ENCODE data around the gene PLXNA4.

The PLXNA4 gene

DNA sequence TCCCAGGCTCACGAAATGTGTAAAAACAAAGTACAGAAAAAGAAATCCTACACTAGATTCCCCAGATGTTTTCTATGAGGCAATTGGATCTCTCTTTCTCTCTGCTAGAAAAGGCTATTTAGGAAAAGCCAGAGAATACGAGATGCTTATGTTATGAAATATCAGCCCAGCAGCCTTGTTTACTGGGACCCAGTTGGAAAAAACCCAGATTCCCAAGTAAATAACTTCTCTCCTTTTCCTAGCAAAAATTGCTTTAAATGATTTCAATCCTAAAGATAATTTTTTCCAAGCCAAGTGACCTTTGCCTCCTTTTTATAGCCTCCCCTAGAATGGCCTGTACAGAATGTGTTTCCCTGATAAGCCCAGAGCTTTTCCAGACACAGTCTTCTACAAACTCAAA is 199.3 kb downstream of the PLXNA4 start:
- Histone ChIP-seq H3K79me2 (ENCODE audit: control insufficient read depth, insufficient read depth, low read length, unreplicated experiment) (no peaks in the 10 kb centered on the region), H3K4me1 (ENCODE audit: control insufficient read depth, insufficient read depth, low read length, unreplicated experiment) (no peaks in the 10 kb centered on the region), H2AFZ (ENCODE audit: low read length, unreplicated experiment) (no peak overlapping the region), H3K27me3 (ENCODE audit: insufficient read depth, low read length) (0 out of 2 replicates have a peak, but pooled peaks cover 7% of the 10 kb centered on the region), H3K4me3 (ENCODE audit: low read depth, low read length) (no peak overlapping the region), H3K36me3 (ENCODE audit: insufficient read depth, low read length) (no peaks in the 10 kb centered on the region), H3K27ac (ENCODE audit: low read depth, low read length) (no peak overlapping the region)

DNA sequence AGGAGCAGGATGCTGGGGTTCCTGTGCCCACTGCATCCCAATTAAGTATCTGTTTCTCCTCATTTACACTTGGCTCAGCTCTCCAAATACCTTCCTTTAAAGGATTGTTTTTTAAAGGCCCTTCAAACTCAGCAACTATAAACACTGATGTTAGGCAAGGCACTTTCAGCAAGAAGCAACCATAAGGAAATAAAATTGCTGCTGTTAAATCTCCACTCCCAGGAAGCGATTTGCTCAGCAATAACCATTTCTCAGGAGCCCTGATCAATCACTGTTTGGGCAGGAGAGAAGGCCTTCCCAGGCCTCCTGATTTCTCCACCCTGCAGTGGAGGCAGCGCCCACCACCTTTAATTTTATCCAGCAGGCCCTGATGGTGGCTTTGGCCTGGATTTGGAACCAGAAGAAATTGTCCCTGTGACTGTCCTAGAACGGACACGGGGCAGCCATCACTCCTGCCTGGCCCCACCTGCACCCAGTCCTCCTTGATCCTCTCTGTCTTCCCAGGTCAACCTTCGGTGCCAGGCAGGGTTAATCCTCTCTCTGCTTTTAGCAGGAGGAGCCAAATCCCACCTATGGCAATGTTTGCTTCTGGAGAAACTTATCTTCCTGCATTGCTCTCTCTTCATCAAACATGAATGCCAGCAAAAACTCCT is 199.8 kb downstream of the PLXNA4 start:
- no peak overlapping the region for H3K4me3 ChIP-seq (ENCODE audit: low read depth, low read length)

DNA sequence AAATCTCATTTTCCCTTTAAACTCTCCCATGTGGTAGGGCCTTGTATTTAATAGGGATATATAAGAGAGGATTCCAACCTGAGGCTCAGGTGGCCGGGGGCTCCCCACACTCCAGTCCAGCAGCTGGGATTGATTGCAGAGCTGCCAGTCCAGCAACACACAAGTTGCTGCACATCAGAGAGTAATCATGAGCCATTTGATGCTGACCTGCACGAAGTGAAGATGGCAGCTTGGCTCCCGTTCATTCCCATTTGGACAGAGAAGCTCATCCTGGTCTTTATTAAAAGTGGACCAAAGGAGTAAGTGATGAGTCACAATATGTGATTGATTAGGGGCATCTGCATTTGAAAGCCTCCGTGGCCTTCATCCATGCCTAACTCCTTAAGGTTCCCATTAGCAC is 202.4 kb downstream of the PLXNA4 start:
- no peak overlapping the region for H3K27ac ChIP-seq (ENCODE audit: low read depth, low read length)
- no peaks in the 10 kb centered on the region for H3K79me2 ChIP-seq (ENCODE audit: control insufficient read depth, insufficient read depth, low read length, unreplicated experiment)
- H2AFZ ChIP-seq (ENCODE audit: low read length, unreplicated experiment) = no peak overlapping the region
- H3K4me1 ChIP-seq (ENCODE audit: control insufficient read depth, insufficient read depth, low read length, unreplicated experiment) = no peaks in the 10 kb centered on the region
- H3K36me3 ChIP-seq (ENCODE audit: insufficient read depth, low read length) = no peaks in the 10 kb centered on the region
- H3K27me3 ChIP-seq (ENCODE audit: insufficient read depth, low read length) = no peaks in the 10 kb centered on the region
- no peak overlapping the region for H3K4me3 ChIP-seq (ENCODE audit: low read depth, low read length)

More for the DNA sequence above, 199.8 kb downstream of the PLXNA4 start:
- Histone ChIP-seq H3K4me1 (ENCODE audit: control insufficient read depth, insufficient read depth, low read length, unreplicated experiment) (no peaks in the 10 kb centered on the region), H3K27me3 (ENCODE audit: insufficient read depth, low read length) (0 out of 2 replicates have a peak, but pooled peaks cover 4% of the 10 kb centered on the region), H2AFZ (ENCODE audit: low read length, unreplicated experiment) (no peak overlapping the region), H3K36me3 (ENCODE audit: insufficient read depth, low read length) (no peaks in the 10 kb centered on the region), H3K79me2 (ENCODE audit: control insufficient read depth, insufficient read depth, low read length, unreplicated experiment) (no peaks in the 10 kb centered on the region), H3K27ac (ENCODE audit: low read depth, low read length) (no peak overlapping the region)

DNA sequence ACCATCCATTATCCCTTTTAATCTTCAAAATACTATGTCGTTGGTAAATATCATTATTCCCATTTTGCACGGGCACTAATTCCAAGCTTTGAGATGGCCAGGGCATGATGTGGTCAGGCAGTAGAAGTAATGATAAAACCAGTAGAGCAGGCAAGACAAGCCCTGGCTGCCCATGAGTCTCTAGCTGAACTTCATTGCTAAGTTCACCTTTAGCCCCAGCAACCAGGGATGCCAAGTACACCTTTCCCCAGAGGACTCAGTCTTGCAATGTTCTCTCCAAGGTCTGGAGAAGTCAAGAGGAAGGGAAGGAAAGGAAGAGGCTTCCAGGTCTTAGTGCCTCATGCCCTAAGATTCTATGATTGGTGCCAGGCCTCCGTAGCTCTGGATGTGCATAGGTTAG is 203.2 kb downstream of the PLXNA4 start:
- Histone ChIP-seq H3K27me3 (ENCODE audit: insufficient read depth, low read length) (no peaks in the 10 kb centered on the region), H3K79me2 (ENCODE audit: control insufficient read depth, insufficient read depth, low read length, unreplicated experiment) (no peaks in the 10 kb centered on the region), H3K36me3 (ENCODE audit: insufficient read depth, low read length) (no peaks in the 10 kb centered on the region)

DNA sequence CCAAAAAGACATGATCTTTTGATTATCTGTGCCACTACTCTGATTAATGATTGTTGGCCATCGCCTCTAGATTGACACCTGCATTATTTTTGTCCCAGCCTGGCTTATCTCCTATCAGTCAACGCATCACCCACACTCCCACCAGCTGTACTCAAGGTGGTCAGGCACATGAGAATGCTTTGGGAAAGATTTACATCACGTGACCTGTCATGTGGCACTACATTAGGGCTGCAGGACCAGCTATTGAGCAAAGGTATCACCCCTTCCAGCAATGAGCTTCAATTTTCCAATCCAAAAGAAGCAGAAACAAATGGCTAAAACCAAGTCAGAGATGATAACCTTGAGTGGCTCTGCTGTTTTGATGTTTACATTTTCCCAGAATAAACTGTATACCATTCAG is 204.3 kb downstream of the PLXNA4 start:
- H3K79me2 ChIP-seq (ENCODE audit: control insufficient read depth, insufficient read depth, low read length, unreplicated experiment) = no peaks in the 10 kb centered on the region
- no peaks in the 10 kb centered on the region for H3K4me1 ChIP-seq (ENCODE audit: control insufficient read depth, insufficient read depth, low read length, unreplicated experiment)
- H3K4me3 ChIP-seq (ENCODE audit: low read depth, low read length) = no peak overlapping the region
- H2AFZ ChIP-seq (ENCODE audit: low read length, unreplicated experiment) = no peak overlapping the region
- H3K27ac ChIP-seq (ENCODE audit: low read depth, low read length) = no peak overlapping the region
- H3K36me3 ChIP-seq (ENCODE audit: insufficient read depth, low read length) = no peaks in the 10 kb centered on the region
- no peaks in the 10 kb centered on the region for H3K27me3 ChIP-seq (ENCODE audit: insufficient read depth, low read length)

More for the DNA sequence above, 203.2 kb downstream of the PLXNA4 start:
- Histone ChIP-seq H2AFZ (ENCODE audit: low read length, unreplicated experiment) (no peak overlapping the region), H3K27ac (ENCODE audit: low read depth, low read length) (no peak overlapping the region), H3K4me3 (ENCODE audit: low read depth, low read length) (no peak overlapping the region), H3K4me1 (ENCODE audit: control insufficient read depth, insufficient read depth, low read length, unreplicated experiment) (no peaks in the 10 kb centered on the region)

DNA sequence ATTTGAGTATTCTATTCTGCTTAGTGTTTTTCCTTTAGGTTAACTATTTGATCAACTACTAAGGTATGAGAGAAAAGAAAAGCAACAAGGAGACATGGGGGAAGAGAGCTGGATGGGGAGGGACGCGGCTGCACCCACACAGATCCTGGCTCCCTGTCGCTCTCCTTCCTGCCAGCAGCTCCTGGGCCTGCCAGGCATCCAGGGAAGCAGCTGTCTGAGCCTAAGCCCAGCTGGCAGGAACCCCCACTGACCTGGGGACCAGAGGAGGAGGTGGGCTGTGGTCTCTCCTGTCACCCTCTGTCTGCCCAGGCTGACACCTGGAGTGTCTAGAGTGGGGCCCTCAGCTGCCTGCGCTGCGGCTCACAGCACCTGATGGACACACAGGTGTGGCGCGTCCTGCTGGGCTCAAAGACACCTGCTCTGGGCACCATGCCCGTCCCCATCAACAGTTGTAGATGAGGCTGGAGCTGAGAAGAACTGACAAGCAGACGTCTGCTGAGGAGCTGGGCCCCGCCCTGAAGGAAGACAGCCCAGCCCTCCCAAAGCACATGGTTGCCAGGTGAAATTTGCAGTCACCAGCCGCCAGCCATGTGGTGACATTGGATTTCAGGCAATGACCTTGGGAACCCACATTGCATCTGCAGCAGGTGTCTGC is 207.9 kb downstream of the PLXNA4 start:
- Histone ChIP-seq H3K27me3 (ENCODE audit: insufficient read depth, low read length) (no peaks in the 10 kb centered on the region), H3K27ac (ENCODE audit: low read depth, low read length) (no peak overlapping the region), H3K36me3 (ENCODE audit: insufficient read depth, low read length) (no peaks in the 10 kb centered on the region), H3K79me2 (ENCODE audit: control insufficient read depth, insufficient read depth, low read length, unreplicated experiment) (no peaks in the 10 kb centered on the region), H2AFZ (ENCODE audit: low read length, unreplicated experiment) (no peak overlapping the region), H3K4me3 (ENCODE audit: low read depth, low read length) (no peak overlapping the region), H3K4me1 (ENCODE audit: control insufficient read depth, insufficient read depth, low read length, unreplicated experiment) (no peaks in the 10 kb centered on the region)

DNA sequence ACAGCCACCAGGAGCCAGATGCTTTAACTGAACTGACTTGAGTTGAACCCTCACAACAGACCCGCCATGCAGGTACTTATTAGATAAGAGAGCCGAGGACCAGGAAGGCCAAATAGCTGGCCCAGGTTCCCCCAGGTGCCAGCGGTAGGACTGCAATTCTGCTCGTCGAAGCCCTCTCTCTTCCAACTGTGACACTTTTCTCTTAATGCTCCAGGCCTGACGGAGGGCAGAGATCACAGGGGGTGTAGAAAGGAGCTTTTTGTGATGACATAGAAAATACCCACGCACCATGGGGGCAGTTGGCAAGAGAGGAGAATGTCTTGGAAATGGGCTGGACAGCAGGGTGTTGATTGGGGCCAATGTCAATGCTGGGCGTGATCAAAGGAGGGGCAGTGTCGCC is 208.5 kb downstream of the PLXNA4 start:
- no peaks in the 10 kb centered on the region for H3K79me2 ChIP-seq (ENCODE audit: control insufficient read depth, insufficient read depth, low read length, unreplicated experiment)
- H3K36me3 ChIP-seq (ENCODE audit: insufficient read depth, low read length) = no peaks in the 10 kb centered on the region
- H2AFZ ChIP-seq (ENCODE audit: low read length, unreplicated experiment) = no peak overlapping the region
- no peaks in the 10 kb centered on the region for H3K4me1 ChIP-seq (ENCODE audit: control insufficient read depth, insufficient read depth, low read length, unreplicated experiment)
- H3K27ac ChIP-seq (ENCODE audit: low read depth, low read length) = no peak overlapping the region
- no peak overlapping the region for H3K4me3 ChIP-seq (ENCODE audit: low read depth, low read length)
- no peaks in the 10 kb centered on the region for H3K27me3 ChIP-seq (ENCODE audit: insufficient read depth, low read length)

DNA sequence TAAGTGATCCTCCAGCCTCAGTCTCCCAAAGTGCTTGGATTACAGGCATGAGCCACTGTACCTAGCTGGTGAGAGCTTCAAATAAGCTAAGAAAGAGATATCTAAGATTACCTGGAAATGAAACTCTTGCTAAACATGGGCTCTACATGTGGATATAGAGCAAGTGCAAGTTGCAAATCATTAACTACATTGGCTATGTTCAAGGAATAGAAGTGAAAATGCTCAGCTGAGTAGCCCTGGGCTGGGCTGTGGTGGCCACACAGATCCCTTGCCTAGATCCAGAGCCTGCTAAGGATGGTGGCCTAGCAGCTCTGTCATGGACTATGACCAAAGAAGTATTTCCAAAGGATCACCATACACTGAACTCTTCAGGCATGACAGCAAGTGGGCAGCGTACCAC is 209.3 kb downstream of the PLXNA4 start:
- H2AFZ ChIP-seq (ENCODE audit: low read length, unreplicated experiment) = no peak overlapping the region
- H3K36me3 ChIP-seq (ENCODE audit: insufficient read depth, low read length) = no peaks in the 10 kb centered on the region
- H3K27ac ChIP-seq (ENCODE audit: low read depth, low read length) = no peak overlapping the region
- no peak overlapping the region for H3K4me3 ChIP-seq (ENCODE audit: low read depth, low read length)
- no peaks in the 10 kb centered on the region for H3K27me3 ChIP-seq (ENCODE audit: insufficient read depth, low read length)
- no peaks in the 10 kb centered on the region for H3K4me1 ChIP-seq (ENCODE audit: control insufficient read depth, insufficient read depth, low read length, unreplicated experiment)
- no peaks in the 10 kb centered on the region for H3K79me2 ChIP-seq (ENCODE audit: control insufficient read depth, insufficient read depth, low read length, unreplicated experiment)

DNA sequence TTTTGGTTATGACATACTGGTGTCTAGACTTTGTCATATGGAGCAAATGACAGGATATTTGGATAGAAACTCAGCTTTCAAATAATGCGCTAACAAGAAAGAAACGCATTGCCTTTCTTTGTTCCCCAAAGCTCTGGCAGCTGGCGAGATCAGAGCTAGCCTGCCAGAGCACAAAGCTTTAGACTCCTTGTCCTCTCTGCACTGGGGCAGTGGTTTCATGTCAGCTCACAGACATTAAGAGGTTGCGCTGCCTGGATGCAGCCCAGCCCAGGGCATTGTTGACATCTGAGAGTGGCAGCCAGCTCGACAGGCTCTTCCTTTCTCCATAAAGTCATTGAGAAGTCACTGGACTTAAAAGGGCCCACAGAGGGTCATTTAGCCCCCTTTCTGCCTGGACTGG is 212.0 kb downstream of the PLXNA4 start:
- no peaks in the 10 kb centered on the region for H3K4me1 ChIP-seq (ENCODE audit: control insufficient read depth, insufficient read depth, low read length, unreplicated experiment)
- no peak overlapping the region for H3K4me3 ChIP-seq (ENCODE audit: low read depth, low read length)
- H3K36me3 ChIP-seq (ENCODE audit: insufficient read depth, low read length) = no peaks in the 10 kb centered on the region
- no peak overlapping the region for H3K27ac ChIP-seq (ENCODE audit: low read depth, low read length)
- H3K79me2 ChIP-seq (ENCODE audit: control insufficient read depth, insufficient read depth, low read length, unreplicated experiment) = no peaks in the 10 kb centered on the region
- no peak overlapping the region for H2AFZ ChIP-seq (ENCODE audit: low read length, unreplicated experiment)
- no peaks in the 10 kb centered on the region for H3K27me3 ChIP-seq (ENCODE audit: insufficient read depth, low read length)

DNA sequence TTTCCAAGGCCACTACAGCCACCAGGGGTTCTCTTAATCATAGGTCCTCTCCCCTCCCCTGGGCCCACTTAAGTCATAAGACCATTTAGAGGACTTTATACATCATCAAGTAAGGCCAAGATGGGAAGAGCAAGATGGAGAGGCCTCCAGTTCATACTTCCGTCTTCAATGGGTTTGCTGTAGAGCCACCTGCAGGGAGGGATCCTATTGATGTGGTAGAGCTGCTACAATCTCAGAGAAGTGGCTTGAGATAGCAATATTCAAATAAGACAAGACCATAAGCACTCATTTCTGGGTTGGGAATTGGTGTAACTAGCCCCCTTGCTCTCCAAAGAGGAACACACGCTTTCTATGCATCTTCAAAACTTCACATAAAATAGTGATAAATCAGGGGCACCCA is 214.2 kb downstream of the PLXNA4 start:
- H2AFZ ChIP-seq (ENCODE audit: low read length, unreplicated experiment) = no peak overlapping the region
- H3K36me3 ChIP-seq (ENCODE audit: insufficient read depth, low read length) = no peaks in the 10 kb centered on the region
- peaks cover 4% of the 10 kb centered on the region; the same call in 1 of the 2 replicates for H3K27me3 ChIP-seq (ENCODE audit: insufficient read depth, low read length)

DNA sequence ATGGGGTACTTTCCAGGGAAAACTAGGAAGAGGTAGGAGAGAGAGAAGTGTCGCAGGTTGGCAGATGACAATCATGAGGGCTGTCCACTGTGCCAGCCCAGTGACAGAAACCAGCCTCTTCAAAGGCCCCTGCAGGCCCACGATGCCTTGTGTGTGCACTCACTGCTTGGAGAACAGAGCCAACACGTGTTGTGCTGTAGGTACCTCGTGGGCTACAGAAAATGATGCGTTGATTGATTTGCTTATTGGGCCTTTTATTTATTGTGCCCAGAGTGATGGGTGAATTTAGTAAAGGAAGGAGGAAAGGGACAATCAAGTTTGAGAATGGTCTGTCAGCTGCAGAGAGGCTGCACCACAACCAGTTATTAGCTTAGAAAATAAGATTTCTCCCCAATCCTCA is 215.1 kb downstream of the PLXNA4 start:
- Histone ChIP-seq H3K27me3 (ENCODE audit: insufficient read depth, low read length) (peaks cover 7% of the 10 kb centered on the region; the same call in 1 of the 2 replicates), H3K36me3 (ENCODE audit: insufficient read depth, low read length) (no peaks in the 10 kb centered on the region), H3K79me2 (ENCODE audit: control insufficient read depth, insufficient read depth, low read length, unreplicated experiment) (no peaks in the 10 kb centered on the region), H3K4me3 (ENCODE audit: low read depth, low read length) (no peak overlapping the region), H3K27ac (ENCODE audit: low read depth, low read length) (no peak overlapping the region), H2AFZ (ENCODE audit: low read length, unreplicated experiment) (no peak overlapping the region), H3K4me1 (ENCODE audit: control insufficient read depth, insufficient read depth, low read length, unreplicated experiment) (no peaks in the 10 kb centered on the region)

More for the DNA sequence above, 214.2 kb downstream of the PLXNA4 start:
- no peaks in the 10 kb centered on the region for H3K79me2 ChIP-seq (ENCODE audit: control insufficient read depth, insufficient read depth, low read length, unreplicated experiment)
- H3K27ac ChIP-seq (ENCODE audit: low read depth, low read length) = no peak overlapping the region
- no peaks in the 10 kb centered on the region for H3K4me1 ChIP-seq (ENCODE audit: control insufficient read depth, insufficient read depth, low read length, unreplicated experiment)
- H3K4me3 ChIP-seq (ENCODE audit: low read depth, low read length) = no peak overlapping the region
